SK-N-SH (cell line): ENCODE data around the gene DROSHA. TPM values are rescaled to one million over a fixed set of nuclear protein-coding genes. Genes with fewer than 3 reads are reported as not detected.
"Not testable (repeated sequence)": the region's sequence is repeated elsewhere in the genome, so short reads cannot be mapped to it uniquely, and the experiment has no call there.

ENCODE experiments used
- CTCF ChIA-PET: fragments of 300-600, 350-600 bp; formaldehyde crosslinking; extraction: SDS; loops from one replicate; lab custom pipeline; 2021; lab: Yijun Ruan, JAX
- POLR2A ChIA-PET: fragments of 350-600 bp; sonication (Branson Sonifier 250); formaldehyde crosslinking; extraction: SDS; loops from one replicate; lab custom pipeline; 2020; ENCODE audit warnings: antibody characterized with exemption, inconsistent platforms; lab: Yijun Ruan, JAX
- DNase-seq: peaks from one replicate; pipeline ENCODE4 v3.0.0; 2012
- H2AFZ ChIP-seq: fragments of 200-600 bp; sonication (generic); 2 replicates; pipeline ENCODE4 v1.8.1; 2016; ENCODE audit warnings: antibody characterized with exemption, mild to moderate bottlenecking, low read depth
- H3F3A ChIP-seq: fragments of 200-600 bp; sonication (generic); replicated peaks from 2 replicates; pipeline ENCODE3; 2016; ENCODE audit warnings: antibody characterized with exemption, mild to moderate bottlenecking; ENCODE audit not compliant: insufficient read depth
- H3K27ac ChIP-seq, 2 experiments: fragments of 200-500 bp in 1 of 2; fragments of 200-600 bp in 1 of 2; sonication (Bioruptor generic) in 1 of 2; sonication (generic), shearing (Covaris generic) in 1 of 2; 2 replicates each; pipeline versions ENCODE4 v1.5.1 to v1.6.1; 2014 to 2016; ENCODE audit warnings: low read depth in 2 of 2, inconsistent platforms in 1 of 2, low read length in 1 of 2, mild to moderate bottlenecking in 1 of 2, mixed read lengths in 1 of 2
- H3K27me3 ChIP-seq: fragments of 200-600 bp; sonication (generic), shearing (Covaris generic); 2 replicates; pipeline ENCODE4 v1.6.1; 2016; ENCODE audit warnings: mixed run types; ENCODE audit not compliant: insufficient read depth
- H3K36me3 ChIP-seq, 2 experiments: fragments of 200-500 bp in 1 of 2; fragments of 200-600 bp in 1 of 2; sonication (Bioruptor generic) in 1 of 2; sonication (generic) in 1 of 2; replicated peaks in 1 of 2; 2 replicates each; pipeline versions ENCODE3 to v1.5.1; 2014 to 2016; ENCODE audit warnings: low read length in 1 of 2, mild to moderate bottlenecking in 1 of 2; ENCODE audit not compliant: insufficient read depth in 2 of 2, control insufficient read depth in 1 of 2
- H3K4me1 ChIP-seq, 2 experiments: fragments of 200-500 bp in 1 of 2; fragments of 200-600 bp in 1 of 2; sonication (Bioruptor generic) in 1 of 2; sonication (generic), shearing (Covaris generic) in 1 of 2; 2 replicates each; pipeline versions ENCODE4 v1.5.1 to v1.6.1; 2014 to 2016; ENCODE audit warnings: low read depth in 1 of 2, low read length in 1 of 2, mixed run types in 1 of 2; ENCODE audit not compliant: insufficient read depth in 2 of 2, control insufficient read depth in 1 of 2
- H3K4me2 ChIP-seq: fragments of 200-600 bp; sonication (generic), shearing (Covaris generic); 2 replicates; pipeline ENCODE4 v1.6.1; 2017; ENCODE audit warnings: mixed run types
- H3K4me3 ChIP-seq, 2 experiments: fragments of 200-500 bp in 1 of 2; fragments of 200-600 bp in 1 of 2; sonication (Bioruptor generic) in 1 of 2; sonication (generic), shearing (Covaris generic) in 1 of 2; 2 replicates each; pipeline versions ENCODE4 v1.5.1 to v1.8.1; 2014 to 2016; ENCODE audit warnings: low read depth in 2 of 2, inconsistent platforms in 1 of 2, low read length in 1 of 2, mild to moderate bottlenecking in 1 of 2, mixed read lengths in 1 of 2, moderate library complexity in 1 of 2
- H3K79me2 ChIP-seq: fragments of 200-600 bp; sonication (generic); 2 replicates; pipeline ENCODE4 v1.8.1; 2017; ENCODE audit warnings: mild to moderate bottlenecking; ENCODE audit not compliant: insufficient read depth
- H3K9ac ChIP-seq: fragments of 200-600 bp; sonication (generic); 2 replicates; pipeline ENCODE4 v1.6.1; 2017; ENCODE audit warnings: mixed run types
- H3K9me2 ChIP-seq: fragments of 200-600 bp; sonication (generic); 2 replicates; pipeline ENCODE4 v1.6.1; 2017; ENCODE audit warnings: mixed run types
- H3K9me3 ChIP-seq: fragments of 200-600 bp; sonication (generic); 2 replicates; pipeline ENCODE4 v1.6.1; 2017; ENCODE audit warnings: mixed run types, mild to moderate bottlenecking, moderate library complexity
- H4K20me1 ChIP-seq: fragments of 200-600 bp; sonication (generic); 2 replicates; pipeline ENCODE4 v1.6.1; 2017; ENCODE audit warnings: mild to moderate bottlenecking, mixed run types; ENCODE audit not compliant: insufficient read depth
- GATA2 ChIP-seq: sonication (generic); formaldehyde crosslinking; IDR thresholded peaks from 2 replicates; pipeline ENCODE4 v1.5.0; 2020; ENCODE audit warnings: mild to moderate bottlenecking, missing genetic modification reagents
- JUND ChIP-seq: IDR thresholded peaks from 2 replicates; pipeline ENCODE4 v1.4.0; 2012
- MEF2A ChIP-seq: IDR thresholded peaks from 2 replicates; pipeline ENCODE4 v1.4.0; 2012; ENCODE audit warnings: low read depth, borderline replicate concordance
- NFIC ChIP-seq: IDR thresholded peaks from 2 replicates; pipeline ENCODE4 v1.4.0; 2012; ENCODE audit warnings: borderline replicate concordance
- PBX3 ChIP-seq: IDR thresholded peaks from 2 replicates; pipeline ENCODE4; 2012
- RCOR1 ChIP-seq: fragments of 150-350 bp; IDR thresholded peaks from 2 replicates; pipeline ENCODE4 v1.6.1; 2017; ENCODE audit warnings: antibody characterized with exemption, low read length
- TAF1 ChIP-seq: IDR thresholded peaks from 2 replicates; pipeline ENCODE4 v1.6.1; 2012; ENCODE audit warnings: low read depth, mild to moderate bottlenecking, low read length, moderate library complexity, borderline replicate concordance
- TCF12 ChIP-seq: IDR thresholded peaks from 2 replicates; pipeline ENCODE4 v1.4.0; 2012
- WGBS: methylation state at CpG from one replicate; pipeline ENCODE4 v1.1.6; 2017; ENCODE audit warnings: low lambda C conversion rate; 5-methylcytosine and 5-hydroxymethylcytosine counted together
- polyA plus RNA-seq, 3 experiments: library from polyadenylated mRNA; depleted of rRNA; stranded (reverse); fragments of >200 nt; gene quantifications; 2 replicates each; pipeline ENCODE4 v1.2.3, GENCODE V29; 2012

Gene DROSHA
- polyA plus RNA-seq, 1 of the 3 experiments (the other 2 are of a cell fraction) = 49.3 TPM

DNA sequence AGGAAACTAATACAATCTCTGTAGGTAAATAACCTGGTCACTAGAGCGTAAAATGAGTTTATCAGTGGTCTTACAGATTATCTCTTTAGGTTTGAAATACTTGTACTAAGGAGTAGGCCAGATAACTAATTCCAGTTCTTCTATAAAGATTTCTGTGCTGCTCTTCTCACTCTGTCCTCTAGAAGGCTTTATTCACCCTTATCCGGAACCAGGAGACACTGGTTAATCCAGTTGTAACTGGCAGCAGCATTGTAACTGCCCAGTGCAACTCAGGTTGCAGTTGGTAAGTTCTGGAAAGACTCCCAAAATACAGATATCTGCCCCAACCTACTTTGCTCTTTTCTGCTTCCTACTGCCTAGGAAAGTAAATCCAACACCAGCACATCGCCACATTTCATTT lies 20.0 kb upstream of the DROSHA start:
- Histone ChIP-seq H3K4me2 (no peak overlapping the region), H3F3A (peaks cover 3% of the 10 kb centered on the region), H4K20me1 (no peaks in the 10 kb centered on the region), H3K9ac (no peak overlapping the region), H3K9me3 (no peaks in the 10 kb centered on the region), H3K9me2 (no peaks in the 10 kb centered on the region), H3K79me2 (no peaks in the 10 kb centered on the region), H3K4me1 (peaks cover 0 to 13% of the 10 kb centered on the region in 2 experiments; a peak in 1 of 4 replicates), H3K27me3 (no peaks in the 10 kb centered on the region), H3K36me3 (peaks cover 43 to 64% of the 10 kb centered on the region in 2 experiments), H3K27ac (no peak overlapping the region), H2AFZ (no peak overlapping the region), H3K4me3 (no peak overlapping the region)
- no peak for TF ChIP-seq GATA2 (CRISPR knock-in tag)
- TF ChIP-seq MEF2A = no peak
- no peak for TF ChIP-seq JUND
- no peak for TF ChIP-seq TCF12
- TF ChIP-seq TAF1 = no peak
- TF ChIP-seq RCOR1 = no peak
- TF ChIP-seq NFIC = no peak
- CTCF ChIA-PET = interaction anchor here (1.6 kb wide), 1 partner anchor 541 kb away, joined by 6 read pairs; no protein-coding TSS in a partner anchor
- 100% methylated on average over 3 of the region's 3 CpGs for whole genome bisulfite sequencing
- POLR2A ChIA-PET = interaction anchor here (0.6 kb wide), 1 partner anchor 210 kb away, joined by 3 read pairs; no protein-coding TSS in a partner anchor
- DNase-seq = no peak

DNA sequence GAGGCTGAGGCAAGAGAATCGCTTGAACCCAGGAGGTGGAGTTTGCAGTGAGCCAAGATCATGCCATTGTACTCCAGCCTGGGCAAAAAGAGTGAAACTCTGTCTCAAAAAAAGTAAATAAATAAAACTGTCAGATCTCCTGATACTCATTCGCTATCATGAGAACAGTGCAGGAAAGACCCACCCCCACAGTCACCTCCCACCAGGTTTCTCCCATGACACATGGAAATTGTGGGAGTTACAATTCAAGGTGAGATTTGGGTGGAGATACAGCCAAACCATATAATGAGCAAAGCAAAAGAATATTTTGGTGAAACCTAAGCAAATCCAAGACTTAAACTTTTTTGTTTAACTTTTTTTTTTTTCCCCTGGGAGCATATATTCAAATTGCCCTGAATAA lies 17.2 kb upstream of the DROSHA start:
- H4K20me1 ChIP-seq, H3K4me1 ChIP-seq, H3K9ac ChIP-seq, H3K4me3 ChIP-seq, H2AFZ ChIP-seq, H3K27ac ChIP-seq, H3K9me3 ChIP-seq, H3K4me2 ChIP-seq, DNase-seq, H3F3A ChIP-seq, POLR2A ChIA-PET, CTCF ChIA-PET, H3K79me2 ChIP-seq, H3K9me2 ChIP-seq, H3K27me3 ChIP-seq: not testable (repeated sequence)
- peaks cover 50 to 75% of the 10 kb centered on the region in 2 experiments for H3K36me3 ChIP-seq
- WGBS = 98% methylated on average over 2 of the region's 2 CpGs

GRCh38 chr5:31537851-31538250 lies 6.0 kb upstream of the DROSHA start:
- TF ChIP-seq MEF2A (no peak), PBX3 (no peak)
- no peaks in the 10 kb centered on the region for H4K20me1 ChIP-seq
- WGBS = 46% methylated on average over 4 of the region's 4 CpGs
- peak overlapping the region in 1 of 2 experiments; percentile 25; a peak in 1 of 4 replicates for H3K27ac ChIP-seq
- H3K9ac ChIP-seq = no peak overlapping the region
- CTCF ChIA-PET = interaction anchor here (0.9 to 1.0 kb wide), 2 partner anchors 288 to 539 kb away, joined by 4 read pairs; no protein-coding TSS in a partner anchor
- H3K4me3 ChIP-seq = no peak overlapping the region
- DNase-seq = no peak
- peaks cover 6% of the 10 kb centered on the region in 2 experiments; a peak in 3 of 4 replicates for H3K4me1 ChIP-seq
- H3K27me3 ChIP-seq = no peaks in the 10 kb centered on the region
- no peaks in the 10 kb centered on the region for H3K9me2 ChIP-seq
- peaks cover 3% of the 10 kb centered on the region for H3F3A ChIP-seq
- peaks cover 60% of the 10 kb centered on the region for H3K79me2 ChIP-seq
- no peak overlapping the region for H3K4me2 ChIP-seq
- no peak overlapping the region for H2AFZ ChIP-seq
- no peaks in the 10 kb centered on the region for H3K9me3 ChIP-seq
- H3K36me3 ChIP-seq = peaks cover 69 to 86% of the 10 kb centered on the region in 2 experiments
- POLR2A ChIA-PET = no interaction called here
